SK-N-SH (cell line): ENCODE data around the gene TOPBP1. TPM values are rescaled to one million over a fixed set of nuclear protein-coding genes. Genes with fewer than 3 reads are reported as not detected.

Experiments
- CTCF ChIA-PET: fragments of 300-600, 350-600 bp; formaldehyde crosslinking; extraction: SDS; loops from one replicate; lab custom pipeline; 2021; lab: Yijun Ruan, JAX
- POLR2A ChIA-PET: fragments of 350-600 bp; sonication (Branson Sonifier 250); formaldehyde crosslinking; extraction: SDS; loops from one replicate; lab custom pipeline; 2020; ENCODE audit warnings: antibody characterized with exemption, inconsistent platforms; lab: Yijun Ruan, JAX
- DNase-seq: peaks from one replicate; pipeline ENCODE4 v3.0.0; 2012
- H2AFZ ChIP-seq: fragments of 200-600 bp; sonication (generic); 2 replicates; pipeline ENCODE4 v1.8.1; 2016; ENCODE audit warnings: antibody characterized with exemption, mild to moderate bottlenecking, low read depth
- H3F3A ChIP-seq: fragments of 200-600 bp; sonication (generic); replicated peaks from 2 replicates; pipeline ENCODE3; 2016; ENCODE audit warnings: antibody characterized with exemption, mild to moderate bottlenecking; ENCODE audit not compliant: insufficient read depth
- H3K27ac ChIP-seq, 2 experiments: fragments of 200-500 bp in 1 of 2; fragments of 200-600 bp in 1 of 2; sonication (Bioruptor generic) in 1 of 2; sonication (generic), shearing (Covaris generic) in 1 of 2; 2 replicates each; pipeline versions ENCODE4 v1.5.1 to v1.6.1; 2014 to 2016; ENCODE audit warnings: low read depth in 2 of 2, inconsistent platforms in 1 of 2, low read length in 1 of 2, mild to moderate bottlenecking in 1 of 2, mixed read lengths in 1 of 2
- H3K27me3 ChIP-seq: fragments of 200-600 bp; sonication (generic), shearing (Covaris generic); 2 replicates; pipeline ENCODE4 v1.6.1; 2016; ENCODE audit warnings: mixed run types; ENCODE audit not compliant: insufficient read depth
- H3K36me3 ChIP-seq, 2 experiments: fragments of 200-500 bp in 1 of 2; fragments of 200-600 bp in 1 of 2; sonication (Bioruptor generic) in 1 of 2; sonication (generic) in 1 of 2; replicated peaks in 1 of 2; 2 replicates each; pipeline versions ENCODE3 to v1.5.1; 2014 to 2016; ENCODE audit warnings: low read length in 1 of 2, mild to moderate bottlenecking in 1 of 2; ENCODE audit not compliant: insufficient read depth in 2 of 2, control insufficient read depth in 1 of 2
- H3K4me1 ChIP-seq, 2 experiments: fragments of 200-500 bp in 1 of 2; fragments of 200-600 bp in 1 of 2; sonication (Bioruptor generic) in 1 of 2; sonication (generic), shearing (Covaris generic) in 1 of 2; 2 replicates each; pipeline versions ENCODE4 v1.5.1 to v1.6.1; 2014 to 2016; ENCODE audit warnings: low read depth in 1 of 2, low read length in 1 of 2, mixed run types in 1 of 2; ENCODE audit not compliant: insufficient read depth in 2 of 2, control insufficient read depth in 1 of 2
- H3K4me2 ChIP-seq: fragments of 200-600 bp; sonication (generic), shearing (Covaris generic); 2 replicates; pipeline ENCODE4 v1.6.1; 2017; ENCODE audit warnings: mixed run types
- H3K4me3 ChIP-seq, 2 experiments: fragments of 200-500 bp in 1 of 2; fragments of 200-600 bp in 1 of 2; sonication (Bioruptor generic) in 1 of 2; sonication (generic), shearing (Covaris generic) in 1 of 2; 2 replicates each; pipeline versions ENCODE4 v1.5.1 to v1.8.1; 2014 to 2016; ENCODE audit warnings: low read depth in 2 of 2, inconsistent platforms in 1 of 2, low read length in 1 of 2, mild to moderate bottlenecking in 1 of 2, mixed read lengths in 1 of 2, moderate library complexity in 1 of 2
- H3K79me2 ChIP-seq: fragments of 200-600 bp; sonication (generic); 2 replicates; pipeline ENCODE4 v1.8.1; 2017; ENCODE audit warnings: mild to moderate bottlenecking; ENCODE audit not compliant: insufficient read depth
- H3K9ac ChIP-seq: fragments of 200-600 bp; sonication (generic); 2 replicates; pipeline ENCODE4 v1.6.1; 2017; ENCODE audit warnings: mixed run types
- H3K9me2 ChIP-seq: fragments of 200-600 bp; sonication (generic); 2 replicates; pipeline ENCODE4 v1.6.1; 2017; ENCODE audit warnings: mixed run types
- H3K9me3 ChIP-seq: fragments of 200-600 bp; sonication (generic); 2 replicates; pipeline ENCODE4 v1.6.1; 2017; ENCODE audit warnings: mixed run types, mild to moderate bottlenecking, moderate library complexity
- H4K20me1 ChIP-seq: fragments of 200-600 bp; sonication (generic); 2 replicates; pipeline ENCODE4 v1.6.1; 2017; ENCODE audit warnings: mild to moderate bottlenecking, mixed run types; ENCODE audit not compliant: insufficient read depth
- EP300 ChIP-seq, 2 experiments: IDR thresholded peaks; 2 replicates each; pipeline versions ENCODE4 v1.4.0 to v1.6.1; 2012; ENCODE audit warnings: borderline replicate concordance in 1 of 2, low read depth in 1 of 2, low read length in 1 of 2
- MAX ChIP-seq: IDR thresholded peaks from 2 replicates; pipeline ENCODE4 v1.4.0; 2012; ENCODE audit warnings: low read depth
- MEF2A ChIP-seq: IDR thresholded peaks from 2 replicates; pipeline ENCODE4 v1.4.0; 2012; ENCODE audit warnings: low read depth, borderline replicate concordance
- NRF1 ChIP-seq: IDR thresholded peaks from 2 replicates; pipeline ENCODE4 v1.6.1; 2012; ENCODE audit warnings: low read depth, mild to moderate bottlenecking, low read length
- RAD21 ChIP-seq: IDR thresholded peaks from 2 replicates; pipeline ENCODE4 v1.6.1; 2012; ENCODE audit warnings: mild to moderate bottlenecking, low read length
- RCOR1 ChIP-seq: fragments of 150-350 bp; IDR thresholded peaks from 2 replicates; pipeline ENCODE4 v1.6.1; 2017; ENCODE audit warnings: antibody characterized with exemption, low read length
- SIN3A ChIP-seq: IDR thresholded peaks from 2 replicates; pipeline ENCODE4 v1.6.1; 2012; ENCODE audit warnings: low read depth, mild to moderate bottlenecking, low read length, moderate library complexity, borderline replicate concordance
- ZBTB33 ChIP-seq: IDR thresholded peaks from 2 replicates; pipeline ENCODE4 v1.4.0; 2012; ENCODE audit warnings: low read depth, borderline replicate concordance
- WGBS: methylation state at CpG from one replicate; pipeline ENCODE4 v1.1.6; 2017; ENCODE audit warnings: low lambda C conversion rate; 5-methylcytosine and 5-hydroxymethylcytosine counted together
- polyA plus RNA-seq, 3 experiments: library from polyadenylated mRNA; depleted of rRNA; stranded (reverse); fragments of >200 nt; gene quantifications; 2 replicates each; pipeline ENCODE4 v1.2.3, GENCODE V29; 2012

The TOPBP1 gene
- polyA plus RNA-seq, 1 of the 3 experiments (the other 2 are of a cell fraction): 15.7 TPM

GRCh38 chr3:133659806-133660205 lies 1.9 kb downstream of the TOPBP1 start:
- Histone ChIP-seq H3K9me3 (no peaks in the 10 kb centered on the region), H3K27ac (no peak overlapping the region), H3K36me3 (peaks cover 30 to 34% of the 10 kb centered on the region in 2 experiments), H3F3A (no peaks in the 10 kb centered on the region), H3K27me3 (no peaks in the 10 kb centered on the region), H3K4me1 (peaks cover 0 to 17% of the 10 kb centered on the region in 2 experiments; a peak in 3 of 4 replicates), H3K9me2 (no peaks in the 10 kb centered on the region), H3K79me2 (peaks cover 51% of the 10 kb centered on the region), H3K9ac (0 out of 2 replicates have a peak overlapping the region, but pooled peaks have one; percentile 93), H2AFZ (no peak overlapping the region), H4K20me1 (no peaks in the 10 kb centered on the region), H3K4me2 (peak overlapping the region; percentile 85), H3K4me3 (0 out of 4 replicates have a peak overlapping the region, but pooled peaks of 1 of the 2 experiments have one; percentile 97)
- ChIA-PET CTCF (no interaction called here), POLR2A (no interaction called here)
- no peak for DNase-seq
- TF ChIP-seq SIN3A (no peak), MEF2A (no peak), RAD21 (no peak), RCOR1 (no peak), ZBTB33 (no peak), NRF1 (no peak)
- WGBS: 78% methylated on average over 2 of the region's 2 CpGs

DNA sequence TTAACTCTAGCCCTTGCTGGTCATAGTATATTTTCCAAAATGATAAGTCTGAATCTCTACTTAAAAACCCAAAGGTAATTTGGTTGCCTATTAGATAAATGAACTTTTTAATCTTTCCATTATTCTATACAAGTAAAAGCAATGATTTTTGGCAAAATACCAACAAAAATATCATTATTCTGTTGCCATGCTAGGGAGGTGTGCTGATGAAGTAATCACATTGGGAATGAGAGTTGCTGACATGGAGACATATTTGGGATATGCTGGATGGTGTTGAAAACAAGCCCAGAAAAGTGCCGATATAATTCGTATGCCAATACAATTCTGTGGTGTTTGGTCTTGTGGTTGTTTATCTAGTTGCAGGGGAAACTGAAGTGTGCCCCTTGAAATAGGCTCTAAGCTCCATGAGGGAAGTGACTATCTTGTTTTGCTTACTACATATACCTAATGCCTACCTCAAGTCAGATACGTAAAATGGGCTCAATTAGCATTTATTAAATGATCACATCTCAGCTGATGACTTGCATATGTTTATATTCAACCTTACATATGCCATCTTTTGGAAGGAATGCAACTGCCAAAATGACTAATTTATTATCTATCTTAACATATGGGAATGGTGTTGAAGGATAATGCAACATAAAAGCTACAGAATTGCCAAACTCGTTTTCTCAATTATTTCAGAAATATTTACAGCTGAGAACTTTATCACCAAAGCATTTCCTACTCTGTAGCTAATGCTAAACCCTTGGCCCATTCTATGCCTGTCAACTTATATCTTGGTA lies 5.8 kb downstream of the TOPBP1 start:
- Histone ChIP-seq H3K36me3 (peaks cover 62 to 66% of the 10 kb centered on the region in 2 experiments), H3F3A (peaks cover 6% of the 10 kb centered on the region), H2AFZ (no peak overlapping the region), H3K9me2 (no peaks in the 10 kb centered on the region), H3K4me1 (peaks cover 0 to 8% of the 10 kb centered on the region in 2 experiments; a peak in 3 of 4 replicates), H3K4me2 (no peak overlapping the region), H4K20me1 (no peaks in the 10 kb centered on the region), H3K9me3 (no peaks in the 10 kb centered on the region), H3K27me3 (no peaks in the 10 kb centered on the region), H3K9ac (no peak overlapping the region), H3K27ac (no peak overlapping the region), H3K4me3 (no peak overlapping the region), H3K79me2 (peaks cover 30% of the 10 kb centered on the region)
- ChIA-PET CTCF (interaction anchor here (0.7 to 1.2 kb wide), 2 partner anchors 77 to 930 kb away, joined by 3 to 5 read pairs; no protein-coding TSS in a partner anchor), POLR2A (no interaction called here)
- TF ChIP-seq EP300 (IDR thresholded peaks at IDR 0.05; ENCODE audit: borderline replicate concordance in 1 of 2, low read depth in 1 of 2, low read length in 1 of 2) (no peak), MAX (no peak)
- 92% methylated on average over 4 of the region's 4 CpGs for WGBS
- DNase-seq: no peak
